LoVo (cell line): Measurements from ENCODE around the gene NOL4L.

Source experiments
- DNase-seq: peaks from one replicate; pipeline ENCODE4 v3.0.0-alpha.2; 2016; ENCODE audit warnings: low spot score

NOL4L gene

GRCh38 chr20:32523613-32524213 is 61.4 kb downstream of the NOL4L start:
- no peak for DNase-seq

- DNase-seq, result no peak
Measured at GRCh38 chr20:32522776-32523612, 62.1 kb downstream of the NOL4L start.

- no peak for DNase-seq
Measured at GRCh38 chr20:32522526-32522775, 62.7 kb downstream of the NOL4L start.

- DNase-seq, result peak; percentile 55
Measured at GRCh38 chr20:32521780-32522525, 63.2 kb downstream of the NOL4L start.

- no peak for DNase-seq
Measured at GRCh38 chr20:32520927-32521203, 64.3 kb downstream of the NOL4L start.

GRCh38 chr20:32519381-32519730 is 65.8 kb downstream of the NOL4L start:
- DNase-seq, result no peak

GRCh38 chr20:32518593-32519380 is 66.3 kb downstream of the NOL4L start:
- DNase-seq, result no peak

- DNase-seq, result no peak
Measured at GRCh38 chr20:32517914-32518592, 67.1 kb downstream of the NOL4L start.

- no peak for DNase-seq
Measured at GRCh38 chr20:32517518-32517873, 67.6 kb downstream of the NOL4L start.

GRCh38 chr20:32516583-32517517 is 68.3 kb downstream of the NOL4L start:
- DNase-seq, result no peak

- DNase-seq, result no peak
Measured at GRCh38 chr20:32515631-32516101, 69.5 kb downstream of the NOL4L start.

GRCh38 chr20:32514760-32515159 is 70.4 kb downstream of the NOL4L start:
- DNase-seq, result no peak

GRCh38 chr20:32513031-32513866 is 71.9 kb downstream of the NOL4L start:
- DNase-seq, result no peak

- DNase-seq, result no peak
Measured at GRCh38 chr20:32512047-32512385, 73.1 kb downstream of the NOL4L start.

- no peak for DNase-seq
Measured at GRCh38 chr20:32511358-32512046, 73.6 kb downstream of the NOL4L start.

- no peak for DNase-seq
Measured at GRCh38 chr20:32510601-32511357, 74.4 kb downstream of the NOL4L start.

GRCh38 chr20:32510120-32510600 is 75.0 kb downstream of the NOL4L start:
- DNase-seq, result no peak

- no peak for DNase-seq
Measured at GRCh38 chr20:32509639-32510066, 75.5 kb downstream of the NOL4L start.

GRCh38 chr20:32508775-32509119 is 76.4 kb downstream of the NOL4L start:
- no peak for DNase-seq
